ENCODE data around the gene LDLRAD2.

GRCh38 chr1:21815724-21816321 lies 3.8 kb downstream of the LDLRAD2 start:
- TF ChIP-seq TARDBP (IDR thresholded peaks at IDR 0.05): no peak
- no peak for TF ChIP-seq ELF4 (IDR thresholded peaks at IDR 0.05)
